ENCODE results near the gene MINDY1.

MINDY1 gene

GRCh38 chr1:151011154-151011850, 4.6 kb upstream of the MINDY1 start:
- DNase-seq (ENCODE audit: low read depth in 2 of 2): no peak

DNA sequence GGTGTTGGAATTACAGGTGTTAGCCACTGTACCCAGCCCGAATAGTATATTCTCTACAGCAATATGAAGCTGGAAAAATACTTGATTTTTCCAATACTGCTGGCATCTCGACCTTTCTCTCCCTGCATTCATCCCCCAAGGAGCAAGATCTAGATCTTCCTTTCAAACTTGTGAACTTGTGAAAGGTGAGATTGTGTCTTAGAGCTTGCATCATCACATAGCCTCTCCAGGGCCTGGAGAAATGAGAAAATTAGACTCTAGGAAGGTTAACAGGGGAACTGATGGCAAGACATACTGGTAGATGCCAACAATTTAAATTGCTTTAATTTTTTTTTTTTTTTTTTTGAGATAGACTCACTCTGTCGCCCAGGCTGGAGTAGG, 3.6 kb upstream of the MINDY1 start:
- DNase-seq (ENCODE audit: low read depth in 2 of 2): no peak

GRCh38 chr1:151009674-151010345, 3.1 kb upstream of the MINDY1 start:
- no peak for DNase-seq (ENCODE audit: low read depth in 2 of 2)

- no peak for DNase-seq (ENCODE audit: low read depth in 2 of 2)
Measured at GRCh38 chr1:151009206-151009587, 2.5 kb upstream of the MINDY1 start.

GRCh38 chr1:151008244-151009205, 1.8 kb upstream of the MINDY1 start, which contains the start of gene PRUNE1:
Gene PRUNE1, plus strand, starts transcription at chr1:151008449. Its CDS starts 184 bp downstream, at chr1:151008633.
- peak; percentile 90 to 93 for DNase-seq (ENCODE audit: low read depth in 2 of 2)

- DNase-seq (ENCODE audit: low read depth in 2 of 2): no peak
Measured at GRCh38 chr1:151007853-151008243, 1.1 kb upstream of the MINDY1 start.

DNA sequence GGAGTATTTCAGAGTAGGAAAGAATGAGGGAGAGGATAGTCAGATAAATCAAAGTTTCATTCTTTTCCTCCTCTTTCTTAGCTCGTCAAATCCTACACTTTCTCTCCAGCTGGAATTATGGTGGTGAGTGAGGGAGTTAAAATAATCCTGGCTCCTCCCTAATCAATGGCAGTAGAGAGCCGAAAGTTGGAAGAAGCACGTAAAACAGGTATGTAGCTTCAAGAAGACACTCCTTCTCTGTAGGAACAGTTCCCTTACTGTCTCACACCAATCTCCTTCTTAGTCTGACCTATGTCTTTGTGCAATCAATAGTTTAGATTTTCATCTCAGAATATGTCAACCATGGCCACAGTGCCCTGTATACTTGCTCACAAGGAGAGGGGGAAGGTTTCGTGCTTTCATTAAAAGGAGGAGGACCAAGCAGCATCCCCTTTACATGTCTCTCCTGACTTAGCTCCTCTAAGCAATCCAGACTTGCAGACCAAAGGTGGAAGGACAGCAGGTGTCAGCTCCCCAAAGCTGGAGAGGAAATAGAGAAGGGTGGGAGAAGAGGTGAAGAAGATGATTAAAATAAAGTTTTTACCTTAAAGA, 878 bp downstream of the MINDY1 start:
- no peak for DNase-seq (ENCODE audit: low read depth in 2 of 2)

GRCh38 chr1:151003180-151003579, 3.5 kb downstream of the MINDY1 start:
- DNase-seq (ENCODE audit: low read depth in 2 of 2): no peak

GRCh38 chr1:151002611-151003010, 4.1 kb downstream of the MINDY1 start:
- DNase-seq (ENCODE audit: low read depth in 2 of 2): no peak

- no peak for DNase-seq (ENCODE audit: low read depth in 2 of 2)
Measured at GRCh38 chr1:151002051-151002450, 4.7 kb downstream of the MINDY1 start.

GRCh38 chr1:151001602-151002001, 5.1 kb downstream of the MINDY1 start:
- DNase-seq (ENCODE audit: low read depth in 2 of 2): no peak

DNA sequence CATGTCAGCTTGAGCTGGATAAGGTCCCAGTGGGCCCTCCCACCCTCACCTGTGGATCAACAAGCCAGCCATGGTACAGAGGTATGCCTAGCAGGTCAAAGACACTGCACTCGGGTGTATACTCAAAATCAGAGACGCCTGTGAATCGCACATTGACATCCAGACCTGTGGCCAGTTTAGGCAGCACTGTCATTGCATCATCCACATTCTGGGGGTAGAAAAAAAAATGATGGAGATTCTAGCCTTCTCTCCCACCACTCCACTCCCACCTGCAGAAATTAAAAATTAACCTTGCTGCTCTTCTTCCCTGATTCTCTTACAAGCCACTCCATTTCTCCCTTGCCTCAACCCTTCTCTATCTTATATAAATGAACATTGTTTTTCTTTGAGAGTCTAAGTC, 6.3 kb downstream of the MINDY1 start:
- no peak for DNase-seq (ENCODE audit: low read depth in 2 of 2)

DNA sequence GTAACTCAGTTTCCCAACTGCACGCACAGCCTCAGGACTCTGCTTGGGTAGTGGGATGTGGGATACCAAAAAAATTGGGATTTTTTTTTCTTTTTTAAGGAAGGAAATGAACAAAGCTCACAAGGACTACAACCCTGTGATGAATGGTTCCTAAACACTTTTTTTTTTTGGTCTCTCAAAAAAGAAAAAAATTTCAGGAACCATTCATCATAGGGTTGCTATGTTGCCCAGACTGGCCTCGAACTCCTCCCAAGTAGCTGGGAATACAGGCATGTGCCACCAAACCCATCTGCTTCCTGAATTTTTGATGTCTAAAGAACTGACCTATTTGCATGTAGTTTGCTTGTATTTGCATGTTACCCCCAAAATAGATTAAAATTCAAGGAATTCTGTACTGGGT, 6.8 kb downstream of the MINDY1 start:
- no peak for DNase-seq (ENCODE audit: low read depth in 2 of 2)

GRCh38 chr1:150999051-150999674, 7.5 kb downstream of the MINDY1 start:
- no peak for DNase-seq (ENCODE audit: low read depth in 2 of 2)

GRCh38 chr1:150997949-150998348, 8.8 kb downstream of the MINDY1 start:
- DNase-seq (ENCODE audit: low read depth in 2 of 2): no peak

GRCh38 chr1:150997126-150997872, 9.4 kb downstream of the MINDY1 start:
- no peak for DNase-seq (ENCODE audit: low read depth in 2 of 2)

GRCh38 chr1:150995896-150996295, 10.8 kb downstream of the MINDY1 start:
- no peak for DNase-seq (ENCODE audit: low read depth in 2 of 2)

DNA sequence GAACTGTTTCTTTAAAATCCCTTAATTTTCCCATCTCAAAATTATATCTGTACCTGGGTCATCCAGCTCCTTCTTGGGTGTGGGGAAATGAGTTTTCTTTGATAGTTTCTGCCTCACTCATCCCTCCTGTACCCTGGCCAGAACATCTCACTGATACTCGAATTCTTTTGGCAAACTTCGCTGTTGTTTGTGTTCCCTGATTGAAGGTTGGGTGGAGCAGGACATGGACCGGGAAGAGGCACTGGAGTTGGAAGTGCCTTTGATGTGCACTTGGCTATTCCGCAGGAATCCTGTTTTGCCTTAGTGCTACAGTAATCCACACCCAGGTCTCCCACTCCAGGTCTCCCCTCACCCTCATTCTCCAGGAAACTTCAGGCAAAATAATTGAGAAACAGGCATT, 11.2 kb downstream of the MINDY1 start:
- no peak for DNase-seq (ENCODE audit: low read depth in 2 of 2)

- DNase-seq (ENCODE audit: low read depth in 2 of 2): no peak
Measured at GRCh38 chr1:150994248-150994647, 12.5 kb downstream of the MINDY1 start.

DNA sequence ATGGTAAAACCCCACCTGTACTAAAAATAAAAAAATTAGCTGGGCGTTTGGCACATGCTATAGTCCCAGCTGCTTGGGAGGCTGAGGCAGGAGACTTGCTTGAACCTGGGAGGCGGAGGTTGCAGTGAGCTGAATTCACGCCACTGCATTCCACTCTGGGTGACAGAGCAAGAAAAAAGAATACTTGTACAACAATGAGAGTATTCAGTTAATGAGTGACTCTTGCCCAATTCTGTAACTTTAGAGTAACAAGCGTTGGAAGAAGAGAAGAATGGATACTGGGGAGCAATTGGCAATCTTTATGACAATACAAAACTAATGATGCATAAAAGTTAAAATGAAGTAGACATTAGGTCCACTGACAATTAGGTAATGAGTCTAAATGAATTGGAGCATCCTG, 14.1 kb downstream of the MINDY1 start:
- DNase-seq (ENCODE audit: low read depth in 2 of 2): no peak

- DNase-seq (ENCODE audit: low read depth in 2 of 2): no peak
Measured at GRCh38 chr1:150987924-150988323, 18.8 kb downstream of the MINDY1 start.
